H9 (cell line): ENCODE data around the gene MAML1. TPM values are rescaled to one million over a fixed set of nuclear protein-coding genes. Genes with fewer than 3 reads are reported as not detected.
"Not testable (repeated sequence)": the region's sequence is repeated elsewhere in the genome, so short reads cannot be mapped to it uniquely, and the experiment has no call there.

Experiments
- DNase-seq: peaks from one replicate; pipeline ENCODE4 v3.0.0-alpha.2; 2017
- H2AFZ ChIP-seq: one replicate; pipeline ENCODE4 v1.6.1; 2013; ENCODE audit warnings: mild to moderate bottlenecking, low read length, control low read depth, moderate library complexity
- H2AK5ac ChIP-seq: 2 replicates; pipeline ENCODE4 v1.6.1; 2013; ENCODE audit warnings: low read length, control low read depth, mixed read lengths; ENCODE audit not compliant: insufficient read length
- H2BK120ac ChIP-seq: one replicate; pipeline ENCODE4 v1.6.1; 2013; ENCODE audit warnings: low read depth, mild to moderate bottlenecking, low read length, control low read depth, inconsistent platforms; ENCODE audit not compliant: poor library complexity, severe bottlenecking
- H2BK12ac ChIP-seq: 2 replicates; pipeline ENCODE4 v1.6.1; 2013; ENCODE audit warnings: low read length, control low read depth, mixed read lengths, low read depth; ENCODE audit not compliant: insufficient read length
- H2BK15ac ChIP-seq: 2 replicates; pipeline ENCODE4 v1.6.1; 2013; ENCODE audit warnings: low read depth, low read length, control low read depth
- H2BK20ac ChIP-seq: one replicate; pipeline ENCODE4 v1.6.1; 2013; ENCODE audit warnings: low read depth, mild to moderate bottlenecking, low read length, control low read depth, inconsistent platforms; ENCODE audit not compliant: poor library complexity, severe bottlenecking
- H2BK5ac ChIP-seq: 2 replicates; pipeline ENCODE4 v1.6.1; 2013; ENCODE audit warnings: low read length, control low read depth, mixed read lengths; ENCODE audit not compliant: insufficient read length
- H3K14ac ChIP-seq: 2 replicates; pipeline ENCODE4 v1.6.1; 2013; ENCODE audit warnings: low read length, control low read depth; ENCODE audit not compliant: insufficient read depth
- H3K18ac ChIP-seq: 2 replicates; pipeline ENCODE4 v1.6.1; 2013; ENCODE audit warnings: low read depth, mild to moderate bottlenecking, mixed read lengths, low read length, control low read depth; ENCODE audit not compliant: insufficient read length
- H3K23ac ChIP-seq: 2 replicates; pipeline ENCODE4 v1.6.1; 2013; ENCODE audit warnings: low read length, control low read depth, mixed read lengths, low read depth; ENCODE audit not compliant: insufficient read length
- H3K23me2 ChIP-seq: 2 replicates; pipeline ENCODE4 v1.6.1; 2013; ENCODE audit warnings: low read depth, mild to moderate bottlenecking, mixed read lengths, low read length, control low read depth; ENCODE audit not compliant: insufficient read length, poor library complexity, severe bottlenecking
- H3K27ac ChIP-seq: 2 replicates; pipeline ENCODE4 v1.5.1; 2013; ENCODE audit warnings: low read length, control low read depth, mixed read lengths, low read depth; ENCODE audit not compliant: insufficient read length
- H3K27me3 ChIP-seq: 2 replicates; pipeline ENCODE4 v1.6.1; 2013; ENCODE audit warnings: low read length, control low read depth, inconsistent platforms; ENCODE audit not compliant: insufficient read depth
- H3K4ac ChIP-seq: 2 replicates; pipeline ENCODE4 v1.6.1; 2013; ENCODE audit warnings: low read depth, mild to moderate bottlenecking, control low read depth, inconsistent platforms, low read length, moderate library complexity
- H3K4me1 ChIP-seq: 2 replicates; pipeline ENCODE4 v1.6.1; 2013; ENCODE audit warnings: low read length, control low read depth, inconsistent platforms; ENCODE audit not compliant: insufficient read depth
- H3K4me2 ChIP-seq: 2 replicates; pipeline ENCODE4 v1.6.1; 2013; ENCODE audit warnings: low read length, control low read depth, mixed read lengths; ENCODE audit not compliant: insufficient read length, insufficient read depth
- H3K56ac ChIP-seq: 2 replicates; pipeline ENCODE4 v1.6.1; 2013; ENCODE audit warnings: low read depth, mild to moderate bottlenecking, mixed read lengths, low read length, control low read depth; ENCODE audit not compliant: insufficient read length
- H3K79me1 ChIP-seq: 2 replicates; pipeline ENCODE4 v1.6.1; 2013; ENCODE audit warnings: low read depth, mild to moderate bottlenecking, moderate library complexity, low read length, control low read depth, inconsistent platforms; ENCODE audit not compliant: insufficient read depth, poor library complexity, severe bottlenecking
- H3K79me2 ChIP-seq: 2 replicates; pipeline ENCODE4 v1.6.1; 2013; ENCODE audit warnings: low read length, control low read depth, inconsistent platforms; ENCODE audit not compliant: insufficient read depth
- H3K9ac ChIP-seq: 2 replicates; pipeline ENCODE4 v1.6.1; 2013; ENCODE audit warnings: low read length, control low read depth, mixed read lengths; ENCODE audit not compliant: insufficient read length; ENCODE audit errors: extremely low read depth
- H3K9me3 ChIP-seq: one replicate; pipeline ENCODE4 v1.6.1; 2013; ENCODE audit warnings: low read depth, low read length, inconsistent platforms; ENCODE audit not compliant: control insufficient read depth
- H3T11ph ChIP-seq: one replicate; pipeline ENCODE4 v1.6.1; 2013; ENCODE audit warnings: mild to moderate bottlenecking, low read length, control low read depth, inconsistent platforms
- H4K20me1 ChIP-seq: one replicate; pipeline ENCODE4 v1.6.1; 2013; ENCODE audit not compliant: control insufficient read depth, insufficient read length, insufficient read depth
- H4K5ac ChIP-seq: 2 replicates; pipeline ENCODE4 v1.6.1; 2013; ENCODE audit warnings: low read depth, mild to moderate bottlenecking, mixed read lengths, low read length, control low read depth; ENCODE audit not compliant: insufficient read length
- H4K8ac ChIP-seq: replicated peaks from 2 replicates; pipeline ENCODE4 v1.6.1; 2013; ENCODE audit warnings: low read length, control low read depth, mixed read lengths, low read depth; ENCODE audit not compliant: insufficient read length
- H4K91ac ChIP-seq: 2 replicates; pipeline ENCODE4 v1.6.1; 2013; ENCODE audit warnings: low read depth, mild to moderate bottlenecking, moderate library complexity, mixed read lengths, low read length, control low read depth; ENCODE audit not compliant: insufficient read length
- H3K27ac Mint-ChIP-seq, 3 experiments: 2 replicates in 2 of 3; 3 replicates in 1 of 3; pipeline ENCODE4 v1.8.0; 2020 to 2021; ENCODE audit warnings: mixed read lengths in 3 of 3, mild to moderate bottlenecking in 1 of 3, moderate library complexity in 1 of 3
- H3K27me3 Mint-ChIP-seq: 2 replicates; pipeline ENCODE4 v1.8.0; 2021; ENCODE audit warnings: low read depth, mild to moderate bottlenecking, moderate library complexity, mixed read lengths
- H3K36me3 Mint-ChIP-seq, 3 experiments: 2 replicates in 2 of 3; 3 replicates in 1 of 3; pipeline ENCODE4 v1.8.0; 2020 to 2021; ENCODE audit warnings: low read depth in 3 of 3, mixed read lengths in 3 of 3; ENCODE audit not compliant: insufficient read depth in 1 of 3
- H3K4me1 Mint-ChIP-seq, 2 experiments: 2 replicates each; pipeline ENCODE4 v1.8.0; 2020; ENCODE audit warnings: mixed read lengths in 2 of 2
- H3K4me3 Mint-ChIP-seq, 2 experiments: 2 replicates in 1 of 2; 3 replicates in 1 of 2; pipeline ENCODE4 v1.8.0; 2020 to 2021; ENCODE audit warnings: mild to moderate bottlenecking in 2 of 2, mixed read lengths in 2 of 2, moderate library complexity in 1 of 2
- H3K9me3 Mint-ChIP-seq, 2 experiments: 2 replicates in 1 of 2; 3 replicates in 1 of 2; pipeline ENCODE4 v1.8.0; 2020; ENCODE audit warnings: mild to moderate bottlenecking in 2 of 2, mixed read lengths in 2 of 2, moderate library complexity in 1 of 2
- CTCF ChIP-seq: fragments of 200-600 bp; sonication (generic); conservative IDR thresholded peaks from 3 replicates; pipeline ENCODE4 v1.8.0; 2021; ENCODE audit warnings: antibody characterized with exemption, mild to moderate bottlenecking
- WGBS: extraction: QIAGEN DNeasy Blood & Tissue Kit; methylation state at CpG from one replicate; pipeline ENCODE4 v1.1.7; 2013; ENCODE audit warnings: missing lambda C conversion rate, low lambda C conversion rate, mixed read lengths; ENCODE audit not compliant: insufficient read length; ENCODE audit errors: extremely low coverage; 5-methylcytosine and 5-hydroxymethylcytosine counted together
- total RNA-seq: library from RNA; stranded (reverse); gene quantifications from 2 replicates; pipeline ENCODE4 v1.2.1, GENCODE V29; 2021

MAML1 gene
- total RNA-seq, 1 experiment from 2014 or later: 50.8 TPM

DNA sequence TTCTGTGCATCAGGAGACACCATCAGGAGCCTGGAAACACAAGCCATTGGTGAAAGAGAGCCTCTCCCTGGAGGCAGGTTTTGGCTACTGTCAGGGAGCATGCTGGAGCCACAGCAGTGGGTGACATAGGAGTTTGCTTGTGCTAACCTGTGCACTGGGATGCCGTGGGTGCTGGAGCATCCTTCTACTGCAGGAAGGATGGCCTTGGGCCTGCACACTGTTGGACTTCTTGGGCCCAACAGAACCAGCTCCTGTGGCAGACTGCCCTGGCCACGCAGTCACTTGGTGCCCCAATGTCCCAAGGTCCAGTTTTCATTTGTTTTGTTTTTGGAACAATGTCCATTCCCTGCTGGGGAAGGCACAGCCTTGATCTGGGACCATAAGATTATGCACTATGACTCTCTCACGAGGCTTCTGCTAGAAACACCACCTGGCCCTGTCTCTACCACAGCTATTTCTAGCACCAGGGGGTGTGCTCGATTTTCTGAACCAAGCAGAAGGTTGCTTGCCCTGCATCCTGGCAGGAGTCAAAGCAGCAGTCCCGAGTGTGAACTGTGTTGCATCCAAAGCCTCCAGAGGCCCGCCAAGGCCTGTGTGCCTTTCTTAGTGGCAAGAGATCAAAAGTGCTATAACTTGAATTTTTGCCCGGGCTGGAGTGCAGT lies 55.7 kb downstream of the MAML1 start:
- no peak overlapping the region for H3T11ph ChIP-seq
- no peak overlapping the region for H2BK20ac ChIP-seq
- no peak overlapping the region for H2BK12ac ChIP-seq
- TF ChIP-seq CTCF: no peak
- H3K9me3 Mint-ChIP-seq: peaks cover 3 to 4% of the 10 kb centered on the region in 2 experiments
- WGBS: no CpG with 5 or more reads among the region's 7 CpGs
- peaks cover 2 to 4% (median 4%) of the 10 kb centered on the region in 3 experiments; a peak in 4 of 7 replicates for H3K36me3 Mint-ChIP-seq
- peaks cover 10% of the 10 kb centered on the region for H3K27me3 Mint-ChIP-seq
- no peak overlapping the region for H3K9ac ChIP-seq
- H3K27me3 ChIP-seq: no peaks in the 10 kb centered on the region
- no peak overlapping the region for H2BK15ac ChIP-seq
- H3K27ac Mint-ChIP-seq: no peak overlapping the region
- H3K4me3 Mint-ChIP-seq: no peak overlapping the region
- no peak overlapping the region for H3K4me2 ChIP-seq
- no peaks in the 10 kb centered on the region for H3K4me1 ChIP-seq
- H3K56ac ChIP-seq: no peak overlapping the region
- H2BK120ac ChIP-seq: no peak overlapping the region
- H3K4ac ChIP-seq: no peak overlapping the region
- H3K23me2 ChIP-seq: no peaks in the 10 kb centered on the region
- no peak overlapping the region for H3K18ac ChIP-seq
- H3K23ac ChIP-seq: no peak overlapping the region
- H3K14ac ChIP-seq: no peak overlapping the region
- H3K79me1 ChIP-seq: no peaks in the 10 kb centered on the region
- no peak overlapping the region for H2BK5ac ChIP-seq
- no peak overlapping the region for H4K5ac ChIP-seq
- no peak overlapping the region for H3K27ac ChIP-seq
- no peak overlapping the region for H4K8ac ChIP-seq
- H3K4me1 Mint-ChIP-seq: peaks cover 4% of the 10 kb centered on the region in 2 experiments
- no peaks in the 10 kb centered on the region for H4K20me1 ChIP-seq
- no peak for DNase-seq
- no peaks in the 10 kb centered on the region for H3K9me3 ChIP-seq
- H4K91ac ChIP-seq: no peak overlapping the region
- H3K79me2 ChIP-seq: no peaks in the 10 kb centered on the region
- H2AFZ ChIP-seq: no peak overlapping the region
- H2AK5ac ChIP-seq: no peak overlapping the region

DNA sequence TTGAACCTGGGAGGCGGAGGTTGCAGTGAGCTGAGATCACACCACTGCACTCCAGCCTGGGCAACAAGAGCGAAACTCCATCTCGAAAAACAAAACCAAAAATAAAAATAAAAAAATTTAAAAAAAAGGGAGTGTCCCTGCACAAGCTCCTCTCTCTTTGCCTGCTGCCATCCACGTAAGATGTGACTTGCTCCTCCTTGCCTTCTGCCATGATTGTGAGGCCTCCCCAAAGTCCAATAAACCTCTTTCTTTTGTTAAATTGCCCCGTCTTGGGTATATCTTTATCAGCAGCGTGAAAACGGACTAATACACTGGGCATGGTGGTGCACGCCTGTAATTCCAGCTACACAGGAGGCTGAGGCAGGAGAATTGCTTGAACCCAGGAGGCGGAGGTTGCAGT lies 56.7 kb downstream of the MAML1 start:
- not testable (repeated sequence) for H3K36me3 Mint-ChIP-seq, H3K14ac ChIP-seq, H4K91ac ChIP-seq, H3K79me2 ChIP-seq, H2BK15ac ChIP-seq, H3K56ac ChIP-seq, H3K23me2 ChIP-seq, H4K5ac ChIP-seq, H3K79me1 ChIP-seq, H2BK12ac ChIP-seq, H3K4me1 ChIP-seq, H3K23ac ChIP-seq, H4K8ac ChIP-seq, H3K9me3 Mint-ChIP-seq, H3K4me2 ChIP-seq, DNase-seq, H2BK20ac ChIP-seq, H3K27ac Mint-ChIP-seq, H2AK5ac ChIP-seq, H3K9ac ChIP-seq, H3K9me3 ChIP-seq, H2BK120ac ChIP-seq, H4K20me1 ChIP-seq, H3K4me3 Mint-ChIP-seq, H3K27me3 ChIP-seq, H3K27ac ChIP-seq, H2AFZ ChIP-seq, H3K4ac ChIP-seq, H3K27me3 Mint-ChIP-seq, H3K18ac ChIP-seq, H3T11ph ChIP-seq, H2BK5ac ChIP-seq
- no CpG with 5 or more reads among the region's 9 CpGs for WGBS
- H3K4me1 Mint-ChIP-seq: peaks cover 7 to 10% of the 10 kb centered on the region in 2 experiments
